Neural progenitor cell (in vitro differentiated cells): Measurements from ENCODE around the gene KRAS.

Experiments
- EZH2 ChIP-seq: fragments of 200-600 bp; sonication (generic); IDR thresholded peaks from 2 replicates; pipeline ENCODE4 v1.6.1; 2017; ENCODE audit warnings: antibody characterized with exemption, mild to moderate bottlenecking, moderate library complexity
- EZH2phosphoT487 ChIP-seq: fragments of 200-600 bp; sonication (generic); IDR thresholded peaks from 2 replicates; pipeline ENCODE4 v1.6.1; 2017; ENCODE audit warnings: antibody characterized with exemption
- TF ChIP-seq, protein P1 (sequence below): fragments of 200-600 bp; sonication (generic); IDR thresholded peaks from 2 replicates; pipeline ENCODE4 v1.5.1; 2017; ENCODE audit warnings: antibody characterized with exemption, mild to moderate bottlenecking

DNA sequence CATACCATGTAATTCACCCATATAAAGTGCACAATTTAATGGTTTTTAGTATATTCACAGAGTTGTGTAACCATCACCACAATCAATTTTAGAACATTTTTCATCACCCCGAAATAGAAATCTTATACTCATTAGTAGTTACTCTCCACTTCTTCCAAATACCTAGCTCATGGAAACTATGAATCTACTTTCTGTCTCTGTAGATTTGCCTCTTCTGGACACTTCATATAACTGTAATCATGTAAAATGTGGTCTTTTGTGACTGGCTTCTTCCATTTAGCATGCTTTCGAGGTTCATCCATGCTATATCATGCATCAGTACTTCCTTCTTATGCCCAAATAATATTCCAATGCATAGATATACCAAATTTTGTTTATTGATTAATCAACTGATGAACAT lies 66.6 kb downstream of the KRAS start:
- TF ChIP-seq, protein P1, sequence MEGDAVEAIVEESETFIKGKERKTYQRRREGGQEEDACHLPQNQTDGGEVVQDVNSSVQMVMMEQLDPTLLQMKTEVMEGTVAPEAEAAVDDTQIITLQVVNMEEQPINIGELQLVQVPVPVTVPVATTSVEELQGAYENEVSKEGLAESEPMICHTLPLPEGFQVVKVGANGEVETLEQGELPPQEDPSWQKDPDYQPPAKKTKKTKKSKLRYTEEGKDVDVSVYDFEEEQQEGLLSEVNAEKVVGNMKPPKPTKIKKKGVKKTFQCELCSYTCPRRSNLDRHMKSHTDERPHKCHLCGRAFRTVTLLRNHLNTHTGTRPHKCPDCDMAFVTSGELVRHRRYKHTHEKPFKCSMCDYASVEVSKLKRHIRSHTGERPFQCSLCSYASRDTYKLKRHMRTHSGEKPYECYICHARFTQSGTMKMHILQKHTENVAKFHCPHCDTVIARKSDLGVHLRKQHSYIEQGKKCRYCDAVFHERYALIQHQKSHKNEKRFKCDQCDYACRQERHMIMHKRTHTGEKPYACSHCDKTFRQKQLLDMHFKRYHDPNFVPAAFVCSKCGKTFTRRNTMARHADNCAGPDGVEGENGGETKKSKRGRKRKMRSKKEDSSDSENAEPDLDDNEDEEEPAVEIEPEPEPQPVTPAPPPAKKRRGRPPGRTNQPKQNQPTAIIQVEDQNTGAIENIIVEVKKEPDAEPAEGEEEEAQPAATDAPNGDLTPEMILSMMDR: no peak
- no peak for TF ChIP-seq EZH2
- TF ChIP-seq EZH2phosphoT487: no peak
